Measurements from ENCODE around the gene CCDC116. TPM values are rescaled to one million over a fixed set of nuclear protein-coding genes. Genes with fewer than 3 reads are reported as not detected.
"Not testable (repeated sequence)": the region's sequence is repeated elsewhere in the genome, so short reads cannot be mapped to it uniquely, and the experiment has no call there.

Gene CCDC116
- total RNA-seq, 1 experiment from 2014 or later: 0.11 TPM

- H3K36me3 ChIP-seq (ENCODE audit: insufficient read depth, low read length): peaks cover 16% of the 10 kb centered on the region
- H3K9me3 ChIP-seq (ENCODE audit: low read length): no peaks in the 10 kb centered on the region
- no peaks in the 10 kb centered on the region for H4K20me1 ChIP-seq (ENCODE audit: insufficient read depth, low read depth, low read length)
- no peak overlapping the region for H2AFZ ChIP-seq (ENCODE audit: low read length)
- H3K9me2 ChIP-seq (replicated peaks; ENCODE audit: insufficient read depth, low read length): no peaks in the 10 kb centered on the region
- H3K27ac ChIP-seq (ENCODE audit: low read length): no peak overlapping the region
- peaks cover 35% of the 10 kb centered on the region for H3K4me1 ChIP-seq (ENCODE audit: low read length)
- no peak overlapping the region for H3K4me3 ChIP-seq (ENCODE audit: low read length)
- H3K4me2 ChIP-seq (ENCODE audit: low read depth, low read length, poor library complexity, severe bottlenecking): no peak overlapping the region
- H3K79me2 ChIP-seq (ENCODE audit: low read length): peaks cover 35% of the 10 kb centered on the region
- H3K9ac ChIP-seq (ENCODE audit: low read length): no peak overlapping the region
- DNase-seq: no peak
- H3K27me3 ChIP-seq (ENCODE audit: low read length): no peaks in the 10 kb centered on the region
These were observed 1.5 kb upstream of the CCDC116 start for GRCh38 chr22:21631025-21631424.

GRCh38 chr22:21632931-21633330 lies 371 bp downstream of the CCDC116 start:
- H3K9me2 ChIP-seq (replicated peaks; ENCODE audit: insufficient read depth, low read length): no peaks in the 10 kb centered on the region
- no peak for DNase-seq
- H3K27me3 ChIP-seq (ENCODE audit: low read length): no peaks in the 10 kb centered on the region
- no peak overlapping the region for H2AFZ ChIP-seq (ENCODE audit: low read length)
- no peak overlapping the region for H3K27ac ChIP-seq (ENCODE audit: low read length)
- H3K9ac ChIP-seq (ENCODE audit: low read length): no peak overlapping the region
- no peak overlapping the region for H3K4me2 ChIP-seq (ENCODE audit: low read depth, low read length, poor library complexity, severe bottlenecking)
- peaks cover 6% of the 10 kb centered on the region for H3K36me3 ChIP-seq (ENCODE audit: insufficient read depth, low read length)
- no peak overlapping the region for H3K4me3 ChIP-seq (ENCODE audit: low read length)
- no peaks in the 10 kb centered on the region for H3K9me3 ChIP-seq (ENCODE audit: low read length)
- H3K4me1 ChIP-seq (ENCODE audit: low read length): peaks cover 19% of the 10 kb centered on the region
- H4K20me1 ChIP-seq (ENCODE audit: insufficient read depth, low read depth, low read length): no peaks in the 10 kb centered on the region
- H3K79me2 ChIP-seq (ENCODE audit: low read length): peaks cover 18% of the 10 kb centered on the region

DNA sequence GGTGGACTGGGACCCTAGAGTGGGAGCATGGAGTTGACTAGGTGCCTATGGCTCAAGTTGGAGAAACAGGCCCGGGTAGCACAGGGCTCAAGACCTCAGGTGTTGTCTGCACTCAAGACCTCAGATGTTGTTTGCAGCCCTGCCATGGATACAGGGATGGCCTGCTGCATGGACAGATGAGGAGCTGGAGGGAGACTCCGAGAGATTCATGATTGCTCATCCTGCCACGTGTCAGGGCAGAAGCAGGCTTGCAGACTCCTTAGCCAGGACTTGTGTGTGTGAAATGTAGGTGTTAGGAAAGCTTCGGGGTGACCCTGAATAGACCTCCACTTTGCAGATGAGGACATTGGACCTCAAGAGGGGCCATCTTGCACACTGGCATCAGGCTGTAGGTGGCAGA lies 921 bp downstream of the CCDC116 start:
- Histone ChIP-seq H3K36me3 (ENCODE audit: insufficient read depth, low read length) (peaks cover under 1% of the 10 kb centered on the region; the same call in 1 of the 2 replicates), H3K4me1 (ENCODE audit: low read length) (peaks cover 14% of the 10 kb centered on the region), H3K4me2 (ENCODE audit: low read depth, low read length, poor library complexity, severe bottlenecking) (no peak overlapping the region), H3K27me3 (ENCODE audit: low read length) (no peaks in the 10 kb centered on the region), H3K9me3 (ENCODE audit: low read length) (no peaks in the 10 kb centered on the region), H3K79me2 (ENCODE audit: low read length) (peaks cover 13% of the 10 kb centered on the region), H3K9ac (ENCODE audit: low read length) (no peak overlapping the region), H3K27ac (ENCODE audit: low read length) (no peak overlapping the region), H2AFZ (ENCODE audit: low read length) (no peak overlapping the region), H3K4me3 (ENCODE audit: low read length) (no peak overlapping the region), H4K20me1 (ENCODE audit: insufficient read depth, low read depth, low read length) (no peaks in the 10 kb centered on the region), H3K9me2 (replicated peaks; ENCODE audit: insufficient read depth, low read length) (no peaks in the 10 kb centered on the region)
- no peak for DNase-seq

DNA sequence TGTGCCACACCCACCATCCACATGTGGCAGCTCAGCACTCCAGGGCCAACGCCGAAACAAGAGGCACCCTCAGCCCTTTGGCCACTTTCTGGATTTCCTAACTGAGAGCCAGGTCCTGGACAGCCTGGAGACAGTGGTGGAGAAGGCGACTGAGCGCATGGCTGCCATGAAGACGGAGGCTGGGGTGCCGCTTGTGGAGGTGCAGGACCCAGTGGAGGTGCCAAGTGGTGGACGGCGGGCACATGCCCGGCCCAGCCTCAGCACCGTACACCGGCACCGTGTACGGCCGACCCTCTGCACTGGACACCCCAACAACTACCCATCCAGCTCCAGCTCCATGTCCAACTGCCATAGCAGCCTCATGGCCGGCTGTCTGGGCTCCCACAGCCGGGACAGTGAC lies 1.5 kb downstream of the CCDC116 start:
- Histone ChIP-seq H3K36me3 (ENCODE audit: insufficient read depth, low read length) (no peaks in the 10 kb centered on the region), H4K20me1 (ENCODE audit: insufficient read depth, low read depth, low read length) (no peaks in the 10 kb centered on the region), H3K79me2 (ENCODE audit: low read length) (peaks cover 7% of the 10 kb centered on the region), H3K9me3 (ENCODE audit: low read length) (no peaks in the 10 kb centered on the region), H3K9ac (ENCODE audit: low read length) (no peak overlapping the region), H2AFZ (ENCODE audit: low read length) (no peak overlapping the region), H3K4me1 (ENCODE audit: low read length) (peaks cover 8% of the 10 kb centered on the region), H3K27me3 (ENCODE audit: low read length) (no peaks in the 10 kb centered on the region), H3K27ac (ENCODE audit: low read length) (no peak overlapping the region), H3K9me2 (replicated peaks; ENCODE audit: insufficient read depth, low read length) (no peaks in the 10 kb centered on the region), H3K4me3 (ENCODE audit: low read length) (no peak overlapping the region), H3K4me2 (ENCODE audit: low read depth, low read length, poor library complexity, severe bottlenecking) (no peak overlapping the region)
- DNase-seq: no peak

- Histone ChIP-seq H3K27me3 (ENCODE audit: low read length) (no peaks in the 10 kb centered on the region), H3K36me3 (ENCODE audit: insufficient read depth, low read length) (no peaks in the 10 kb centered on the region), H2AFZ (ENCODE audit: low read length) (no peak overlapping the region), H3K4me2 (ENCODE audit: low read depth, low read length, poor library complexity, severe bottlenecking) (no peak overlapping the region), H3K9me2 (replicated peaks; ENCODE audit: insufficient read depth, low read length) (no peaks in the 10 kb centered on the region), H3K4me3 (ENCODE audit: low read length) (no peak overlapping the region), H3K4me1 (ENCODE audit: low read length) (peaks cover 6% of the 10 kb centered on the region), H3K9ac (ENCODE audit: low read length) (no peak overlapping the region), H3K27ac (ENCODE audit: low read length) (no peak overlapping the region), H3K79me2 (ENCODE audit: low read length) (no peaks in the 10 kb centered on the region), H3K9me3 (ENCODE audit: low read length) (no peaks in the 10 kb centered on the region), H4K20me1 (ENCODE audit: insufficient read depth, low read depth, low read length) (no peaks in the 10 kb centered on the region)
- DNase-seq: no peak
These were observed 2.3 kb downstream of the CCDC116 start for GRCh38 chr22:21634844-21635243.

GRCh38 chr22:21635771-21636510 lies 3.4 kb downstream of the CCDC116 start:
- H3K27ac ChIP-seq (ENCODE audit: low read length): no peak overlapping the region
- DNase-seq: no peak
- H3K27me3 ChIP-seq (ENCODE audit: low read length): no peaks in the 10 kb centered on the region
- no peak overlapping the region for H3K9ac ChIP-seq (ENCODE audit: low read length)
- no peaks in the 10 kb centered on the region for H3K9me2 ChIP-seq (replicated peaks; ENCODE audit: insufficient read depth, low read length)
- H4K20me1 ChIP-seq (ENCODE audit: insufficient read depth, low read depth, low read length): no peaks in the 10 kb centered on the region
- no peak overlapping the region for H2AFZ ChIP-seq (ENCODE audit: low read length)
- H3K4me1 ChIP-seq (ENCODE audit: low read length): peaks cover 2% of the 10 kb centered on the region; the same call in 1 of the 2 replicates
- H3K79me2 ChIP-seq (ENCODE audit: low read length): no peaks in the 10 kb centered on the region
- no peak overlapping the region for H3K4me3 ChIP-seq (ENCODE audit: low read length)
- H3K36me3 ChIP-seq (ENCODE audit: insufficient read depth, low read length): no peaks in the 10 kb centered on the region
- H3K9me3 ChIP-seq (ENCODE audit: low read length): no peaks in the 10 kb centered on the region
- H3K4me2 ChIP-seq (ENCODE audit: low read depth, low read length, poor library complexity, severe bottlenecking): no peak overlapping the region

- H3K4me2 ChIP-seq (ENCODE audit: low read depth, low read length, poor library complexity, severe bottlenecking): no peak overlapping the region
- H3K9ac ChIP-seq (ENCODE audit: low read length): no peak overlapping the region
- H3K9me2 ChIP-seq (replicated peaks; ENCODE audit: insufficient read depth, low read length): no peaks in the 10 kb centered on the region
These were observed 4.2 kb downstream of the CCDC116 start for GRCh38 chr22:21636629-21637218.

GRCh38 chr22:21637450-21637849 lies 4.9 kb downstream of the CCDC116 start:
- not testable (repeated sequence) for H4K20me1 ChIP-seq (ENCODE audit: insufficient read depth, low read depth, low read length); H3K79me2 ChIP-seq (ENCODE audit: low read length); H3K4me3 ChIP-seq (ENCODE audit: low read length); H3K9me3 ChIP-seq (ENCODE audit: low read length); H3K4me2 ChIP-seq (ENCODE audit: low read depth, low read length, poor library complexity, severe bottlenecking); H3K27me3 ChIP-seq (ENCODE audit: low read length); H3K27ac ChIP-seq (ENCODE audit: low read length); DNase-seq; H3K9me2 ChIP-seq (replicated peaks; ENCODE audit: insufficient read depth, low read length); H3K9ac ChIP-seq (ENCODE audit: low read length); H3K36me3 ChIP-seq (ENCODE audit: insufficient read depth, low read length); H2AFZ ChIP-seq (ENCODE audit: low read length)
- H3K4me1 ChIP-seq (ENCODE audit: low read length): peaks cover 11% of the 10 kb centered on the region

More at GRCh38 chr22:21636629-21637218, 4.2 kb downstream of the CCDC116 start:
- Histone ChIP-seq H4K20me1 (ENCODE audit: insufficient read depth, low read depth, low read length) (no peaks in the 10 kb centered on the region), H3K27ac (ENCODE audit: low read length) (no peak overlapping the region), H3K4me3 (ENCODE audit: low read length) (no peak overlapping the region), H3K9me3 (ENCODE audit: low read length) (no peaks in the 10 kb centered on the region), H3K36me3 (ENCODE audit: insufficient read depth, low read length) (no peaks in the 10 kb centered on the region), H3K4me1 (ENCODE audit: low read length) (peaks cover 10% of the 10 kb centered on the region), H3K79me2 (ENCODE audit: low read length) (no peaks in the 10 kb centered on the region), H2AFZ (ENCODE audit: low read length) (no peak overlapping the region), H3K27me3 (ENCODE audit: low read length) (no peaks in the 10 kb centered on the region)
- no peak for DNase-seq
